GM12801 (cell line): ENCODE measurements around the gene NKX2-2.

Experiments
- TF ChIP-seq, protein P1 (sequence below): IDR thresholded peaks from one replicate; pipeline ENCODE4 v1.5.1; 2011; ENCODE audit warnings: control low read depth; ENCODE audit not compliant: insufficient read length; ENCODE audit errors: extremely low read depth

The NKX2-2 gene

DNA sequence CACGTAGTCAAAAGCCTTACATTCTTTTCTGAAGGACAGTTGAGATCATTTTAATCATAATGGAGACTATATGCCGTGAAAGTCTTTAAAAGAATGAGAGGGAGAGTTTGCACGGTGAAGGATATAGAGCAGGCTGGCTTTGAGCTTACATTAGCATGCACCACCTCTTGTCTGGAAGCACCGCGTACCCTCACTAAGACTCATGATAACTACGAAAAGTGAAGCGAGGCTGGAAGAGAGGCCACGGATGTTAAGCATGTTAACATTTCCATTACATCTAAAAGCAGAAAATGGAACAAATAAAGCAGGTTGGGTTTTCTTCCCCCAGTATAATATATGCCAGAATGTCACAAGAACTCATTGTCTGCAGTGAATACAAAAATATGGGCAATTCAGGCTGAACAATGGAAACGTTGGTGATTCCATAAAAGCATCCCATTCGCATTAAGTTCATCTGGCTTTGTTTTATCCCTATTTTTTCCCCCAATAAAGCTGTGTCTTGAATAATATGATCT, 40.6 kb upstream of the NKX2-2 start:
- TF ChIP-seq, protein P1, sequence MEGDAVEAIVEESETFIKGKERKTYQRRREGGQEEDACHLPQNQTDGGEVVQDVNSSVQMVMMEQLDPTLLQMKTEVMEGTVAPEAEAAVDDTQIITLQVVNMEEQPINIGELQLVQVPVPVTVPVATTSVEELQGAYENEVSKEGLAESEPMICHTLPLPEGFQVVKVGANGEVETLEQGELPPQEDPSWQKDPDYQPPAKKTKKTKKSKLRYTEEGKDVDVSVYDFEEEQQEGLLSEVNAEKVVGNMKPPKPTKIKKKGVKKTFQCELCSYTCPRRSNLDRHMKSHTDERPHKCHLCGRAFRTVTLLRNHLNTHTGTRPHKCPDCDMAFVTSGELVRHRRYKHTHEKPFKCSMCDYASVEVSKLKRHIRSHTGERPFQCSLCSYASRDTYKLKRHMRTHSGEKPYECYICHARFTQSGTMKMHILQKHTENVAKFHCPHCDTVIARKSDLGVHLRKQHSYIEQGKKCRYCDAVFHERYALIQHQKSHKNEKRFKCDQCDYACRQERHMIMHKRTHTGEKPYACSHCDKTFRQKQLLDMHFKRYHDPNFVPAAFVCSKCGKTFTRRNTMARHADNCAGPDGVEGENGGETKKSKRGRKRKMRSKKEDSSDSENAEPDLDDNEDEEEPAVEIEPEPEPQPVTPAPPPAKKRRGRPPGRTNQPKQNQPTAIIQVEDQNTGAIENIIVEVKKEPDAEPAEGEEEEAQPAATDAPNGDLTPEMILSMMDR, result no peak

GRCh38 chr20:21550587-21550986, 36.7 kb upstream of the NKX2-2 start:
- TF ChIP-seq, protein P1, result no peak

GRCh38 chr20:21548390-21549035, 34.6 kb upstream of the NKX2-2 start:
- TF ChIP-seq, protein P1, result no peak

- TF ChIP-seq, protein P1, result no peak
Observed at GRCh38 chr20:21546355-21546754, 32.5 kb upstream of the NKX2-2 start.

DNA sequence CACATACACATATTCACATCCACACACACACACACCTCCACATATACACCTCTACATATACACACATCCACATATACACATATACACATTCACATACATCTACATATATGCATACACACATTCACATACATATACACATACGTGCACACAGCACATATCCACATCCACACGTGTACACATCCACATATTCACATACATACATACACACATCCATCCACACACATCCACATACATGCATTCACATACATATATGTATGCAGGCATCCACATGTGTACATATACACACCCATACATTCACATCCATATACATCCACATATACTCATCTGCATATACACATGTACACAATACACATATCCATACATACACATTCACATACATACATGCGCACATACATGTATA, 25.6 kb upstream of the NKX2-2 start:
- TF ChIP-seq, protein P1, result no peak

GRCh38 chr20:21534886-21535285, 21.0 kb upstream of the NKX2-2 start:
- TF ChIP-seq, protein P1, result no peak

- TF ChIP-seq, protein P1, result no peak
Observed at GRCh38 chr20:21534453-21534852, 20.6 kb upstream of the NKX2-2 start.
